BJ (cell line): ENCODE data around the gene COPS2. TPM values are rescaled to one million over a fixed set of nuclear protein-coding genes. Genes with fewer than 3 reads are reported as not detected.

ENCODE experiments used
- CTCF ChIA-PET: fragments of 350-600 bp; formaldehyde crosslinking; extraction: SDS; loops from one replicate; lab custom pipeline; 2021; ENCODE audit warnings: antibody characterized with exemption, inconsistent platforms; lab: Yijun Ruan, JAX
- POLR2A ChIA-PET: fragments of 300-600 bp; sonication (Branson Sonifier 250); formaldehyde crosslinking; extraction: SDS; loops from one replicate; lab custom pipeline; 2021; ENCODE audit warnings: antibody characterized with exemption; lab: Charles Lee
- DNase-seq: peaks from one replicate; pipeline ENCODE4 v3.0.0-alpha.2; 2011; ENCODE audit warnings: low read depth
- H3K27me3 ChIP-seq: 2 replicates; pipeline ENCODE4 v1.6.0; 2011; ENCODE audit warnings: low read length; ENCODE audit not compliant: control insufficient read depth, insufficient read depth
- H3K36me3 ChIP-seq: 2 replicates; pipeline ENCODE4 v1.5.1; 2011; ENCODE audit warnings: low read length; ENCODE audit not compliant: control insufficient read depth, insufficient read depth
- H3K4me3 ChIP-seq: 2 replicates; pipeline ENCODE4 v1.5.1; 2011; ENCODE audit warnings: low read depth, mild to moderate bottlenecking, control low read depth, low read length
- polyA plus RNA-seq: library from polyadenylated mRNA; depleted of rRNA; stranded (reverse); fragments of >200 nt; gene quantifications from 2 replicates; pipeline ENCODE4 v1.2.3, GENCODE V29; 2011
- TF ChIP-seq, protein P1 (sequence below): IDR thresholded peaks from 2 replicates; pipeline ENCODE4 v1.5.1; 2011; ENCODE audit warnings: low read depth, mild to moderate bottlenecking, control low read depth, inconsistent platforms, low read length, moderate library complexity; ENCODE audit not compliant: insufficient read depth

Gene COPS2
- polyA plus RNA-seq, 1 experiment, result 26.3 TPM

DNA sequence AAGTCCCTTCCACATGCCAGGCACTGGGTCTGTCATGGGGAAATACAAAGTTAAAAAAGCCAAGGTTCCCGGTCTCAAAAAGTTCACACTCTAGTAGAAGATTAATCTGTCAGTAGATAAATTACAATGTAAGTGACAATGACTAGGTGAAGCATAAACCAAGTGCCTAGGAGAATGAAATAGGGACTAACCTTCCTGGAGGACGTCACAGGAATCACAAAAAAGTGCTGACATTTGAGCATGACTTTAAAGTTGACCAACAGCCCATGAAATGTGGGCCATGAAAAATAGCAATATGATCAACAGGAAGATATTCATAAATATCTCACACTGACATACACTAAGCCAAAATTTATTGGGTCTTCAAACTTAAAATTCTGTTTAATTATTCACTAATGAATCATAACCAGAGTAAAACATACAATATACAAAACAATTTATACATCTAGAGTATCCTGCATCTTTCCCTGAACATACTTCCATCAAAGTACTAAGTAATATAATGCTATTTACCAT lies 20.0 kb downstream of the COPS2 start:
- H3K4me3 ChIP-seq, result no peak overlapping the region
- POLR2A ChIA-PET, result no interaction called here
- CTCF ChIA-PET, result no interaction called here
- H3K27me3 ChIP-seq, result no peaks in the 10 kb centered on the region
- no peaks in the 10 kb centered on the region; the same call in 1 of the 2 replicates for H3K36me3 ChIP-seq
- TF ChIP-seq, protein P1, sequence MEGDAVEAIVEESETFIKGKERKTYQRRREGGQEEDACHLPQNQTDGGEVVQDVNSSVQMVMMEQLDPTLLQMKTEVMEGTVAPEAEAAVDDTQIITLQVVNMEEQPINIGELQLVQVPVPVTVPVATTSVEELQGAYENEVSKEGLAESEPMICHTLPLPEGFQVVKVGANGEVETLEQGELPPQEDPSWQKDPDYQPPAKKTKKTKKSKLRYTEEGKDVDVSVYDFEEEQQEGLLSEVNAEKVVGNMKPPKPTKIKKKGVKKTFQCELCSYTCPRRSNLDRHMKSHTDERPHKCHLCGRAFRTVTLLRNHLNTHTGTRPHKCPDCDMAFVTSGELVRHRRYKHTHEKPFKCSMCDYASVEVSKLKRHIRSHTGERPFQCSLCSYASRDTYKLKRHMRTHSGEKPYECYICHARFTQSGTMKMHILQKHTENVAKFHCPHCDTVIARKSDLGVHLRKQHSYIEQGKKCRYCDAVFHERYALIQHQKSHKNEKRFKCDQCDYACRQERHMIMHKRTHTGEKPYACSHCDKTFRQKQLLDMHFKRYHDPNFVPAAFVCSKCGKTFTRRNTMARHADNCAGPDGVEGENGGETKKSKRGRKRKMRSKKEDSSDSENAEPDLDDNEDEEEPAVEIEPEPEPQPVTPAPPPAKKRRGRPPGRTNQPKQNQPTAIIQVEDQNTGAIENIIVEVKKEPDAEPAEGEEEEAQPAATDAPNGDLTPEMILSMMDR, result no peak
- no peak for DNase-seq

- TF ChIP-seq, protein P1, result no peak
- Histone ChIP-seq H3K4me3 (no peak overlapping the region), H3K27me3 (no peaks in the 10 kb centered on the region), H3K36me3 (no peaks in the 10 kb centered on the region; the same call in 1 of the 2 replicates)
- no peak for DNase-seq
- ChIA-PET CTCF (no interaction called here), POLR2A (no interaction called here)
Measured at GRCh38 chr15:49134683-49135341, 20.6 kb downstream of the COPS2 start.

DNA sequence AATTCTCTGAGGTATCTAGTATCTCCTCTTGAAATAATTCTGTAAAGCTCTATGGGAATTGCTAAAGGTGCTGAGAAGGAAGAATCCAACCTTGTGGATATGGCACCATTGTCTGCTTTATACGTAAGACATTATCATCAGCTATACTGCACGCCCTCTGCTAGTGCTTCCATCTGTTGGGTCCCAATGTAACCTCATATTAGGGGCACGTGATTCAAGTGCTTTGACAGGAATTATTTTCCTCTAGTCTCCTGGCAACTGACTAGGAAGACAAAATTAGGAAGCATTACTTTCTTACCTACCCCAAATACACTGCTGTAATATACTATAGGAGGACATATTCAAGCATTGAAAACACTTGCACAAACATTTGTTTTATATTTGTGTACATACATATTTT lies 24.0 kb downstream of the COPS2 start:
- no peak overlapping the region for H3K4me3 ChIP-seq
- TF ChIP-seq, protein P1, result no peak
- no peaks in the 10 kb centered on the region for H3K27me3 ChIP-seq
- no peak for DNase-seq
- H3K36me3 ChIP-seq, result peaks cover 1% of the 10 kb centered on the region; the same call in 1 of the 2 replicates
- POLR2A ChIA-PET, result no interaction called here
- CTCF ChIA-PET, result no interaction called here

- ChIA-PET CTCF (interaction anchor here (1.5 kb wide), 1 partner anchor 78 kb away, joined by 5 read pairs; the partner anchor contains the start of gene SECISBP2L), POLR2A (no interaction called here)
- TF ChIP-seq, protein P1, result no peak
- DNase-seq, result no peak
- no peaks in the 10 kb centered on the region for H3K27me3 ChIP-seq
- H3K36me3 ChIP-seq, result peaks cover 1% of the 10 kb centered on the region; the same call in 1 of the 2 replicates
- no peak overlapping the region for H3K4me3 ChIP-seq
Measured at GRCh38 chr15:49124371-49124770, 31.0 kb downstream of the COPS2 start.

DNA sequence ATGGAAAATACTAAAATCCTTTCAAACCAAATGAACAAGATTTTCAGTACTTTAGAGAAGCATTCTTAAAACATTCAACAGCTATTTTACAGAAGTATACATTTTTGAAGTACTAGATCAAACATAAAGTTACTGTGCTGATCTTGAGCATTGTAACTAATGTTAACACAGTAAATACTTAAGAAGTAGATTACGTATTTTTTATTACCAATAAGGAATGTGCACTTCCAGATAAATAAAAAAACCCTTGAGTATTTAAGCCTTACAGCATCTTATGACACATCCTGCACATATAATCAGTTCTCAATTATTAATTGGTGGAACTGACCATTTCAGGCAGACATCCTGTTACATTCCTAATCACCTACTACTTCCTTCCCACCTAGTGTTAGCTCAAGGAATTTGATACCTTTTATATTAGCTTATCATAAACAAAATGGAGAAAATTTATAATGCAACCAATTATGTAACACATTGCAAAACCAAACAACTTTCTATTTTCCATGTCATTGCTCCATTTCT lies 32.8 kb downstream of the COPS2 start:
- DNase-seq, result no peak
- H3K4me3 ChIP-seq, result no peak overlapping the region
- H3K36me3 ChIP-seq, result no peaks in the 10 kb centered on the region; the same call in none of the 2 replicates
- ChIA-PET POLR2A (no interaction called here), CTCF (no interaction called here)
- TF ChIP-seq, protein P1, result no peak
- H3K27me3 ChIP-seq, result no peaks in the 10 kb centered on the region
